ENCODE measurements around the gene CNNM3. TPM values are rescaled to one million over a fixed set of nuclear protein-coding genes. Genes with fewer than 3 reads are reported as not detected.
"Not testable (repeated sequence)": the region's sequence is repeated elsewhere in the genome, so short reads cannot be mapped to it uniquely, and the experiment has no call there.

Gene CNNM3
- 65.2 TPM for total RNA-seq

DNA sequence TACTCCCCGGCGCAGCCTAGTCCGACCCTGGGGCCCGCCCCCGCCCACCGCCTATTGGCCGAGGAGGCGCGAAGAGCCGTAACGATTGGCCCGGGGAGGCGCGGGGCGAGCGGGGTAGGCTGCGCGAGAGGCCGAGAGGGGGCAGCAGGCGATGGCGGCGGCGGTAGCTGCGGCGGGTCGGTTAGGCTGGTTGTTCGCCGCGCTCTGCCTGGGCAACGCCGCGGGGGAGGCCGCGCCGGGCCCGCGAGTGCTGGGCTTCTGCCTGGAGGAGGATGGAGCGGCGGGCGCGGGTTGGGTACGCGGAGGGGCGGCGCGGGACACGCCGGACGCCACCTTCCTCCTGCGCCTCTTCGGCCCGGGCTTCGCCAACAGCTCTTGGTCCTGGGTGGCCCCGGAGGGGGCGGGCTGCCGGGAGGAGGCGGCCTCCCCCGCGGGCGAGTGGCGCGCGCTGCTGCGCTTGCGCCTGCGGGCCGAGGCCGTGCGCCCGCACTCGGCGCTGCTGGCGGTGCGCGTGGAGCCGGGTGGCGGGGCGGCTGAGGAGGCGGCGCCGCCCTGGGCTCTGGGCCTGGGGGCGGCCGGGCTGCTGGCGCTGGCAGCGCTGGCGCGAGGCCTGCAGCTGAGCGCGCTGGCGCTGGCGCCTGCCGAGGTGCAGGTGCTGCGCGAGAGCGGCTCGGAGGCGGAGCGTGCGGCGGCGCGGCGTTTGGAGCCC is at the start of gene CNNM3:
Gene CNNM3 (plus strand): TSS at position 142 of the 709 bp plus-strand sequence. CDS start 10 bp downstream, at position 152.
- peak; percentile 95 for DNase-seq (ENCODE audit: low spot score)

DNA sequence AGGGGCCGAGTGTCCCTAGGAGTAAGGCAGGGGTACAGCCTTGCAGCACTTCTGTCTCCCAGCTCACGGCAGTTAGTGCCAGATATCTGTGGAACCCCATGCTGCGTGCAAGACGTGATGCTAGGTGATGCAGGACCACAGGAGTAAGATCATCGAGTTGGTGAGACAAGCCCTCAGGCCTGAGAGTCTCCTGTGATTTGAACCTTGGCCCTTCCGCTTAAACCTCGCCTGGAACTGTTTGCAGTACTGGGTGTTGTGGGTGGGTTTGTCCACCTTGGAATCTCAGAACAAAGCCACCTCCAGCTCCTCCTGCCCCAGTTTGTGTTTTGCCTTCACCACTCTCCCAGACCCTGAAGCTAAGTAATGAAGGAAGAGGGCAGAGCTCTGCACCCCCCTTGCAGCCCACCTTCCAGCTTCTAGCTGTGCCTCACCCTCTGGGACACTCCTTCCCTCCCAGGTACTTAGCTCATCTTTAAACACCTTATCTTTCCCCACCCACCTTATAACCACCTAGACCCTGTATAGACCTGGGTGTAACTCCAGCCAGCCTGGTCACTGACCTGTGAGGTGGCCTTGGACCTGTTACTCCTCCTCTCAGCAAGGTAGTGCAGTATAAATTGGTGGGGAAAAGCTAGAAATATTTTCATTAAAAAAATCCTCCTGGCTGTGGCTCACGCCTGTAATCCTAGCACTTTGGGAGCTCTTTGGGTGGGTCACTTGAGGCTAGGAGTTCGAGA is 48.8 kb upstream of the CNNM3 start:
- no peak for DNase-seq (ENCODE audit: low spot score)

GRCh38 chr2:96768083-96768561 is 47.9 kb upstream of the CNNM3 start:
- DNase-seq (ENCODE audit: low spot score), result no peak

DNA sequence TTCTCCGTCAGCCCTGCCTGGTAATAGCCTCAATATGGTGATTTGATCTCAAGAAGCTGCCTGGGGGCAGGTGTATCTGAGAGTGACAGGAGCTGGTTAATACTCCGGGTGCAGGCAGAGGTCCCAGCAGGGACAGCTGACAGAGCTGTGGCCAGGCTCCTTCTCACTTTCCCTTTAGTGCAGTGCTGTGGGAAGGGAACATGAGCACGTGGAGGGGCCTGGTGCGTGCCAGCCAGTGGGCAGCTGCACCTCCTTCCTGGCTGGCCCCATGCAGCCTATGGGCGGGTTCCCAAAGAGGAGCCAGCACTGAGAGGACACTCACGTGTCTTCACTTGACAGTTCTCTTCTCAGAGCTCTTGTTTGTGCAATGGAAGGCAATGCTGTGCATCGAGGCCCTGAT is 46.3 kb upstream of the CNNM3 start:
- DNase-seq (ENCODE audit: low spot score), result no peak

DNA sequence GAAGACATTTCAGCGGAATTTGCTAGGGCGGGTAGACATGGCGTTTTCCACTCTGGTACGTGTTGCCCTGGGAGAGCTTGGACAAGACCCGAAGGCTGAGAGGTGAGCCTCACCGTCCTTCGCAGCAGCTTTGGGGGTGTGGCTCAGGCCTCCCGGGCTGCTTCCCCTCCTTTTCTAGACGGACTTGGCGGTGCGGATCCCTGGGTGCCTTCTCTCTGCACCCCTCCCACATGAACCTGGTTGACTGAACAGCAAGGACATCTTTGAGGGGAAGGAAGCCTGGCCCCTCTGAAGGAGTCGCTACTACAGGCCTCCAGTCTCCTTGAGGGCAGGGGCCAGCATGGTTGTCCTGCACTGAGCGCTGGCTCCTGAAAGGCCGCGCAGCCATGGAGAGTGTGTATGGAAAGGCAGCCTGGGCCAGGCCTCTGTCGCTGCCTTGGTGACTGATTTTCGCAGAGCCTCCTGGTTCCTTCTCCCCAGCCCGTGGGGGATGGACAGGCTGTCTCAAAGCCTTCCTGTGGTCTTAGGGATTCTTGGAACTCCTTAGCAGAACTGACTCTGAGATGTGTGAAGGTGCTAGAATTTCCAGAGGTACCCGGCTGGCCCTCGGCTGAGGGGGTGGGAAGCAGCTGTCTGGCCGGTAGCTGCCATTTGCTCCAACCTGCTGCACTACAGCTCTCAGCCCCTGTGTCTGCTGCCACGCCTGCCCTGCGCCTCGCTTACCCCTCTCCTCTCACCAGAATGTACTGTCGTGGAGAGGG is 45.4 kb upstream of the CNNM3 start:
- no peak for DNase-seq (ENCODE audit: low spot score)

- peak; percentile 55 for DNase-seq (ENCODE audit: low spot score)
Observed at GRCh38 chr2:96771796-96772618, 44.1 kb upstream of the CNNM3 start.

GRCh38 chr2:96772903-96773671 is 43.0 kb upstream of the CNNM3 start:
- no peak for DNase-seq (ENCODE audit: low spot score)

- no peak for DNase-seq (ENCODE audit: low spot score)
Observed at GRCh38 chr2:96773922-96774321, 42.1 kb upstream of the CNNM3 start.

DNA sequence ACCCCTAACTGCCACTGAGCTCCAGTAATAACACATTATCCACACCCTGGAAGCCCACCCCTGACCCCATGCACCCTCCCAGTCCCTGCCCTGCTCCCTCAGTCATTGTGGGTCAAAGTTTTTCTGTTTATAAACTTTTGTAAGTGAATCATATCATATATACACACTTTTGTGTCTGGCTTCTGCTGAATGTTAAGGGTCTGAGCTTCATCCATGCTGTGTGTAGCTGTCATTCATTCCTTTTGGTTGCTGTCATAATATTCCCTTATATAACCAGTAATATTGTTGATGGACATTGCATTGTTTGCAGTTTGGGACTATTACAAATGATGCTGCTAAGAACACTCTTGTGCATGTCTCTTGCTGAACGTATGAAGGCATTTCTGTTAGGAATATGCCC is 40.9 kb upstream of the CNNM3 start:
- no peak for DNase-seq (ENCODE audit: low spot score)

- DNase-seq (ENCODE audit: low spot score), result no peak
Observed at GRCh38 chr2:96783388-96783787, 32.7 kb upstream of the CNNM3 start.

DNA sequence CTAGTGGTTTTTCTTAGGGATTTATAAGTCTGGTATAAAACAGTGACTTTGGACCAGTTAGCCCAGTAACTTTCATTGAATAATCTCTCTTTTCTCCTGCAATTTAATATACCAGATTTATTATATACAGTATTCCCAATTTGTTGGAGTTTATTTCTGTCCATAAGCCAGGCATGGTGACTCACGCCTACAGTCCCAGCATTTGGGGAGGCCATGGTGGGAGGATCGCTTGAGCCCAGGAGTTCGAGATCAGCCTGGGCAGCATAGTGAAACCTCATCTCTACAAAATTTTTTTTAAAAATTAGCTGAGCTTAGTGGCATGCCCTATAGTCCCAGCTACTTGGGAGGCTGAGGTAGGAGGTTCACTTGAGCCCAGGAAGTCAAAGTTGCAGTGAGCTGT is 28.7 kb upstream of the CNNM3 start:
- no peak for DNase-seq (ENCODE audit: low spot score)

GRCh38 chr2:96788442-96789244 is 27.4 kb upstream of the CNNM3 start:
- DNase-seq (ENCODE audit: low spot score), result no peak

DNA sequence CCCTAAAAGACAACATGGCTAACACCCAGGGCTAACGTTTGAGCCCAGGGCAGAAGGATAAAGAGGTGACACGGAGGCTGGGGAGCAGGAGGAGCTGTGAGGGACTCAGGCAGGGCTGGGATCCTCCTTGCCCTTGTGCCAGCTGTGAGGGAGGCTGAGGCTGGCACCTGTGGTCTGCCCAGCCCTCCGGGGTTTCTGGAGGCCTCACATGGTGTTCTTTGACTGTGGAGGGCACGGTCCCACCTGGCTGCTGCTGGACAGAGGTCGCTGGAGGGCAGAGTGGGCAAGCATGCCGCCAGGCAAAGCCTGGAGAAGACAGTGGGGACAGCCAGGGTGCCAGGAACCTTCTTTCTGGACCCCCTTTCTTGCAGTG is 26.8 kb upstream of the CNNM3 start:
- no peak for DNase-seq (ENCODE audit: low spot score)

DNA sequence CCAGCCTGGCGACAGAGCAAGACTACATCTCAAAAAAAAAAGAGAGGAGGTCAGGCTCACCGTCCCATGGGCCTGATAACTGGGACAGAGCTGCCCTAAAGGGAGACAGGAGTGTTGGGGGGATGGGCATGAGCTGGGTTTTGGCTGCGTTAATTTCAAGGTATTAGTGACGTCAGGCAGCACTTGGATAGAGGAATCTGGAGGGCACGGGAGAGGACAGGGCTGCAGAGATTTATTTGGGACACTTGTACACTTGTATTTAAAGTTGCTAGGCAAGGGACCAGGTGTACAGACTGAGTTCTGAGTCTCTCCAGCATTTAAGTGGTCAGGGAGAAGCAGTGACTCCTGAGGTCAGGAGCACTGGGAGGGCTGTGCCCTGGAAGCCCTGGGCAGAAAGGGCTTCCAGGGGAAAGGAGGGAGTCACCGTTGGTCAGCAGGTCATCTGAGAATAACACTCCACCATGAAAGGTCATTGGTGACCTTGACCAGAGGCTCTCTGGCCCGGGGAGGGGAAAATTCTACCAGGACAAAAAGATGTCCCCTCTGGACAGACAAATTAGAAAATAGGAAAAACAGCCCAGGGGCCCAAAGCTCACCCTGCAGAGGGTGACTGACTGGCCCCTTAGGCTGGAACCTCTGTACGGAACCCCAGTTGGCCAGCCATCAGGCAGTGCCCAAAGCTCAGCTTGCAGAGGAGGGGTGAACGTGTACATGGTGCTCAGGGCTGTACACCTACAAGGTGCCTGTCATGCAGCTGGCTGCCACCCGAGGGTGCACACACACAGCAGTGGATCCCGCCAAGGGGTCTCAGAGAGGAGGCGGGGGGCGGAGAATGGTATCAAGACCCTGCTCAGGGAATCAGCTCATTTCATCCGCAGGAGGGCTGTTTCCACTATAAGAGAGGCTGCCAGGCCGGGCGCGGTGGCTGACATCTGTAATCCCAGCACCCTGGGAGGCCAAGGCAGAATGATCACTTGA is 23.0 kb upstream of the CNNM3 start:
- no peak for DNase-seq (ENCODE audit: low spot score)

DNA sequence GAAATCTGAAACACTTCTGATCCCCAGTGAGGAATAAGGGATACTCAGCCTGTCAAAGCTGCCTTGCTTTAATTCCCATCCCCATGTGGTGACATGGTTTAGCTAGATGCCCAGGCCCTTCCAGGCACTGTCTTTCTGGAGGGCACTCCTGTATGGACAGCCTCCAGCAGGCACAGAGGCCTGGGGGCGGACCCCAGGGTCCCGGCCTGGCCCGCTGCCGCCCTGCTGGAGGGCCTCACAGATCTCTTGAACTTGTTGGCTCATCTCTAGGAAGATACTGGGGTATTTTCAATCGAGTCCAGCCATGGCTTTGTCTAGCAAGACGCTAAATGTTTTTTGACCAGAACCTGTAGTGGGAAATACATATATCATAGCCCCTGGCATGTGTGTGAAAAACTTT is 21.0 kb upstream of the CNNM3 start:
- no peak for DNase-seq (ENCODE audit: low spot score)

GRCh38 chr2:96796497-96796896 is 19.6 kb upstream of the CNNM3 start:
- DNase-seq (ENCODE audit: low spot score), result not testable (repeated sequence)

GRCh38 chr2:96797066-96797625 is 18.9 kb upstream of the CNNM3 start:
- DNase-seq (ENCODE audit: low spot score), result no peak

All from mucosa of gallbladder (tissue), 1 donor.